Neural progenitor cell (in vitro differentiated cells): ENCODE results near the gene TMEM219. TPM values are rescaled to one million over a fixed set of nuclear protein-coding genes. Genes with fewer than 3 reads are reported as not detected.

Experiments used
- DNase-seq: peaks from one replicate; pipeline ENCODE4 v3.0.0-alpha.2; 2016; ENCODE audit warnings: low spot score
- H2AFZ ChIP-seq: fragments of 200-600 bp; sonication (generic); replicated peaks from 2 replicates; pipeline ENCODE4 v1.6.1; 2016; ENCODE audit warnings: antibody characterized with exemption
- H3F3A ChIP-seq: fragments of 200-600 bp; sonication (generic); 2 replicates; pipeline ENCODE4 v1.6.1; 2016; ENCODE audit warnings: antibody characterized with exemption, low read depth
- H3K27ac ChIP-seq: fragments of 200-600 bp; sonication (generic); 2 replicates; pipeline ENCODE4 v1.5.1; 2016; ENCODE audit warnings: mild to moderate bottlenecking
- H3K27me3 ChIP-seq: fragments of 200-600 bp; sonication (generic); 2 replicates; pipeline ENCODE4 v1.6.1; 2016; ENCODE audit warnings: mild to moderate bottlenecking, moderate library complexity
- H3K36me3 ChIP-seq: fragments of 200-600 bp; sonication (generic); 2 replicates; pipeline ENCODE4 v1.5.1; 2016
- H3K4me1 ChIP-seq: fragments of 200-600 bp; sonication (generic); 2 replicates; pipeline ENCODE4 v1.6.1; 2016; ENCODE audit warnings: mixed run types
- H3K4me2 ChIP-seq: fragments of 200-600 bp; sonication (generic); 2 replicates; pipeline ENCODE4 v1.6.1; 2016
- H3K4me3 ChIP-seq: fragments of 200-600 bp; sonication (generic); 2 replicates; pipeline ENCODE4 v1.5.1; 2016
- H3K79me2 ChIP-seq: fragments of 200-600 bp; sonication (generic); 2 replicates; pipeline ENCODE4 v1.6.1; 2016; ENCODE audit warnings: low read depth
- H3K9ac ChIP-seq: fragments of 200-600 bp; sonication (generic); 2 replicates; pipeline ENCODE4 v1.6.1; 2016
- H3K9me3 ChIP-seq: fragments of 200-600 bp; sonication (generic); 2 replicates; pipeline ENCODE4 v1.5.1; 2016; ENCODE audit warnings: low read depth
- H4K20me1 ChIP-seq: fragments of 200-600 bp; sonication (generic); 2 replicates; pipeline ENCODE4 v1.6.1; 2016; ENCODE audit warnings: low read depth
- H3K27ac Mint-ChIP-seq: 3 replicates; pipeline ENCODE4 v1.8.0; 2021; ENCODE audit warnings: mixed read lengths
- H3K27me3 Mint-ChIP-seq: 2 replicates; pipeline ENCODE4 v1.8.0; 2022; ENCODE audit warnings: low read depth, mild to moderate bottlenecking, inconsistent platforms, moderate library complexity, mixed read lengths; ENCODE audit not compliant: insufficient read depth
- H3K36me3 Mint-ChIP-seq: 3 replicates; pipeline ENCODE4 v1.8.0; 2021; ENCODE audit warnings: mixed read lengths
- H3K4me1 Mint-ChIP-seq: 3 replicates; pipeline ENCODE4 v1.8.0; 2021; ENCODE audit warnings: mixed read lengths
- H3K4me3 Mint-ChIP-seq: 3 replicates; pipeline ENCODE4 v1.8.0; 2021; ENCODE audit warnings: mild to moderate bottlenecking, moderate library complexity, mixed read lengths
- H3K9me3 Mint-ChIP-seq: 3 replicates; pipeline ENCODE4 v1.8.0; 2020; ENCODE audit warnings: mixed read lengths
- CTCF ChIP-seq: fragments of 200-600 bp; sonication (generic); IDR thresholded peaks from 2 replicates; pipeline ENCODE4 v1.5.1; 2017; ENCODE audit warnings: antibody characterized with exemption, mild to moderate bottlenecking
- EZH2 ChIP-seq: fragments of 200-600 bp; sonication (generic); IDR thresholded peaks from 2 replicates; pipeline ENCODE4 v1.6.1; 2017; ENCODE audit warnings: antibody characterized with exemption, mild to moderate bottlenecking, moderate library complexity
- EZH2phosphoT487 ChIP-seq: fragments of 200-600 bp; sonication (generic); IDR thresholded peaks from 2 replicates; pipeline ENCODE4 v1.6.1; 2017; ENCODE audit warnings: antibody characterized with exemption
- total RNA-seq: library from RNA; depleted of rRNA; stranded (reverse); fragments of >200 nt; gene quantifications from 2 replicates; pipeline ENCODE4 v1.2.3, GENCODE V29; 2015; ENCODE audit warnings: low replicate concordance

TMEM219 gene
- total RNA-seq, 1 donor from 2014 or later: 50.7 TPM

- Histone ChIP-seq H4K20me1 (peaks cover 37% of the 10 kb centered on the region), H3K27ac (no peak overlapping the region), H3K4me3 (no peak overlapping the region), H3K79me2 (peaks cover 41% of the 10 kb centered on the region), H3K9ac (no peak overlapping the region), H3K27me3 (peaks cover 9% of the 10 kb centered on the region), H2AFZ (no peak overlapping the region), H3K4me1 (peaks cover 23% of the 10 kb centered on the region), H3F3A (peaks cover 24% of the 10 kb centered on the region), H3K9me3 (peaks cover 6% of the 10 kb centered on the region), H3K36me3 (peaks cover 4% of the 10 kb centered on the region), H3K4me2 (no peak overlapping the region)
- Mint-ChIP-seq H3K4me1 (peaks cover 35% of the 10 kb centered on the region), H3K27ac (no peak overlapping the region), H3K36me3 (peaks cover 32% of the 10 kb centered on the region), H3K27me3 (peaks cover 12% of the 10 kb centered on the region), H3K4me3 (peak overlapping the region; percentile 86), H3K9me3 (peaks cover 5% of the 10 kb centered on the region)
- TF ChIP-seq EZH2: no peak
- TF ChIP-seq EZH2phosphoT487: no peak
- no peak for TF ChIP-seq CTCF
- no peak for DNase-seq
Measured at GRCh38 chr16:29972992-29973383, 11.1 kb downstream of the TMEM219 start.

GRCh38 chr16:29973384-29974246 is 11.7 kb downstream of the TMEM219 start, which contains the start of gene TAOK2:
TAOK2 (plus strand) TSS chr16:29973868; CDS start chr16:29977773, 3,905 bp downstream.
- Histone ChIP-seq H3K4me2 (peak within 1 kb of the TSS; percentile 92), H3K9ac (peak within 1 kb of the TSS; percentile 75), H3K4me1 (peaks cover 23% of the 10 kb centered on the region), H2AFZ (peak within 1 kb of the TSS; percentile 82), H3K4me3 (peak within 1 kb of the TSS; percentile 91), H4K20me1 (peaks cover 43% of the 10 kb centered on the region), H3K27me3 (peaks cover 9% of the 10 kb centered on the region), H3K27ac (peak within 1 kb of the TSS; percentile 67), H3K36me3 (peaks cover 4% of the 10 kb centered on the region), H3K79me2 (peaks cover 42% of the 10 kb centered on the region), H3K9me3 (peaks cover 6% of the 10 kb centered on the region), H3F3A (peaks cover 24% of the 10 kb centered on the region)
- Mint-ChIP-seq H3K4me1 (peaks cover 35% of the 10 kb centered on the region), H3K4me3 (peak within 1 kb of the TSS; percentile 86), H3K27me3 (peaks cover 12% of the 10 kb centered on the region), H3K27ac (peak within 1 kb of the TSS; percentile 8), H3K36me3 (peaks cover 31% of the 10 kb centered on the region), H3K9me3 (peaks cover 5% of the 10 kb centered on the region)
- DNase-seq: peak; percentile 100
- TF ChIP-seq EZH2: no peak
- no peak for TF ChIP-seq EZH2phosphoT487
- TF ChIP-seq CTCF: no peak

- peaks cover 35% of the 10 kb centered on the region for H3K4me1 Mint-ChIP-seq
- peak overlapping the region; percentile 92 for H3K4me2 ChIP-seq
- peaks cover 30% of the 10 kb centered on the region for H3K36me3 Mint-ChIP-seq
- H3K36me3 ChIP-seq: peaks cover 4% of the 10 kb centered on the region
- H3K9me3 ChIP-seq: peaks cover 6% of the 10 kb centered on the region
- TF ChIP-seq CTCF: no peak
- no peak for TF ChIP-seq EZH2
- no peak for TF ChIP-seq EZH2phosphoT487
- peak; percentile 36 for DNase-seq
- peaks cover 43% of the 10 kb centered on the region for H4K20me1 ChIP-seq
- H3K27ac Mint-ChIP-seq: peak overlapping the region; percentile 8
- H2AFZ ChIP-seq: peak overlapping the region; percentile 82
- H3K27me3 Mint-ChIP-seq: peaks cover 12% of the 10 kb centered on the region
- peak overlapping the region; percentile 75 for H3K9ac ChIP-seq
- no peak overlapping the region for H3K27ac ChIP-seq
- peaks cover 23% of the 10 kb centered on the region for H3K4me1 ChIP-seq
- peak overlapping the region; percentile 91 for H3K4me3 ChIP-seq
- peak overlapping the region; percentile 86 for H3K4me3 Mint-ChIP-seq
- peaks cover 42% of the 10 kb centered on the region for H3K79me2 ChIP-seq
- H3F3A ChIP-seq: peaks cover 24% of the 10 kb centered on the region
- H3K27me3 ChIP-seq: peaks cover 9% of the 10 kb centered on the region
- H3K9me3 Mint-ChIP-seq: peaks cover 5% of the 10 kb centered on the region
Measured at GRCh38 chr16:29974291-29975133, 12.6 kb downstream of the TMEM219 start.
